ENCODE data around the gene PARK7.
"Not testable (repeated sequence)": the region's sequence is repeated elsewhere in the genome, so short reads cannot be mapped to it uniquely, and the experiment has no call there.

The PARK7 gene

GRCh38 chr1:7943251-7943650 lies 18.3 kb upstream of the PARK7 start:
- no peak for DNase-seq (ENCODE audit: low read depth)

- peak; percentile 56 for DNase-seq (ENCODE audit: low read depth)
Observed at GRCh38 chr1:7948960-7949359, 12.6 kb upstream of the PARK7 start.

GRCh38 chr1:7952791-7953190 lies 8.7 kb upstream of the PARK7 start:
- DNase-seq (ENCODE audit: low read depth), result not testable (repeated sequence)

GRCh38 chr1:7953850-7954609 lies 7.5 kb upstream of the PARK7 start:
- DNase-seq (ENCODE audit: low read depth), result no peak

- no peak for DNase-seq (ENCODE audit: low read depth)
Observed at GRCh38 chr1:7954683-7955082, 6.8 kb upstream of the PARK7 start.

GRCh38 chr1:7956218-7957032 lies 5.1 kb upstream of the PARK7 start:
- peak; percentile 46 for DNase-seq (ENCODE audit: low read depth)

GRCh38 chr1:7960165-7960564 lies 1.3 kb upstream of the PARK7 start:
- no peak for DNase-seq (ENCODE audit: low read depth)

GRCh38 chr1:7960867-7961215 lies 670 bp upstream of the PARK7 start:
- no peak for DNase-seq (ENCODE audit: low read depth)

- DNase-seq (ENCODE audit: low read depth), result no peak
Observed at GRCh38 chr1:7962014-7962335, 464 bp downstream of the PARK7 start.

- no peak for DNase-seq (ENCODE audit: low read depth)
Observed at GRCh38 chr1:7962636-7963377, 1.3 kb downstream of the PARK7 start.

GRCh38 chr1:7963378-7963730 lies 1.8 kb downstream of the PARK7 start:
- DNase-seq (ENCODE audit: low read depth), result not testable (repeated sequence)

- not testable (repeated sequence) for DNase-seq (ENCODE audit: low read depth)
Observed at GRCh38 chr1:7963841-7964240, 2.3 kb downstream of the PARK7 start.

GRCh38 chr1:7964476-7964875 lies 3.0 kb downstream of the PARK7 start:
- no peak for DNase-seq (ENCODE audit: low read depth)

GRCh38 chr1:7967196-7967595 lies 5.7 kb downstream of the PARK7 start:
- no peak for DNase-seq (ENCODE audit: low read depth)

GRCh38 chr1:7967651-7968050 lies 6.1 kb downstream of the PARK7 start:
- DNase-seq (ENCODE audit: low read depth), result no peak

- no peak for DNase-seq (ENCODE audit: low read depth)
Observed at GRCh38 chr1:7970246-7970645, 8.7 kb downstream of the PARK7 start.

- DNase-seq (ENCODE audit: low read depth), result no peak
Observed at GRCh38 chr1:7971024-7971423, 9.5 kb downstream of the PARK7 start.

- no peak for DNase-seq (ENCODE audit: low read depth)
Observed at GRCh38 chr1:7972285-7972684, 10.8 kb downstream of the PARK7 start.

- DNase-seq (ENCODE audit: low read depth), result no peak
Observed at GRCh38 chr1:7973086-7973485, 11.6 kb downstream of the PARK7 start.

- peak; percentile 37 for DNase-seq (ENCODE audit: low read depth)
Observed at GRCh38 chr1:7975212-7975865, 13.8 kb downstream of the PARK7 start.

GRCh38 chr1:7980984-7981383 lies 19.5 kb downstream of the PARK7 start:
- no peak for DNase-seq (ENCODE audit: low read depth)

- no peak for DNase-seq (ENCODE audit: low read depth)
Observed at GRCh38 chr1:7983086-7983778, 21.7 kb downstream of the PARK7 start.

Data from GM04504 (cell line).